ENCODE measurements around the gene STXBP6. TPM values are rescaled to one million over a fixed set of nuclear protein-coding genes. Genes with fewer than 3 reads are reported as not detected.

STXBP6 gene
- total and polyA plus RNA-seq, 12 donors = 12.2 to 49.0 (median 24.4) TPM

DNA sequence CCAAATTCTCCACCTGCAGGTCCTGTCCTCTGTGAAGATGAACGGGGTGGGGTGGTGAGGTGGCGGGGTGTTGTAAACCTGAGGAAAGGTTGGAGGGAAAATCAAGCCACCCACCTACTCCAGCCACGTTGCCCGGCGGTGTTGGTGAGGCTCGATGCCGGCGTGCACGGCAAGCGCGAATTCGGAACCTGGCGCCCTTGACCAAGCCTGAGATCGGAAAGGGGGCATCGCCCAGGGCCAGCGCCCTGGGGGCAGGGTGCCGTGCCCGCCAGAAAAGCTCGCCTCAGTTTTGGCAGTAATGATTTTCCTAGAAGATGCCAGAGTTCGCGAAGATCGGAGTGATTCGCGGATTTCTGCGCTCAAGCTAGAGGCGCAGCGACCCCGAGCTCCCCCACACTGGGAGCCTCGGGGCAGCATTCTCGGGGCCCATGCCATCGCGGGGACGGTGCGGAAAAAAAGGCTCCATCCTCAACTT, 817 bp downstream of the STXBP6 start:
- DNase-seq (peak in 1 of 2 donors; percentile 30), ATAC-seq (peak; percentile 1 to 64 (median 25))
- Histone ChIP-seq H3K36me3 (no peaks in the 10 kb centered on the region), H3K9me3 (no peaks in the 10 kb centered on the region), H3K27ac (peak overlapping the region; percentile 70 to 95 (median 89)), H3K27me3 (peaks cover 0 to 61% (median 0%) of the 10 kb centered on the region in 7 donors), H3K4me1 (peaks cover 0 to 42% (median 33%) of the 10 kb centered on the region in 9 donors), H3K4me3 (peak overlapping the region; percentile 30 to 83 (median 77))
- TF ChIP-seq, protein P1, sequence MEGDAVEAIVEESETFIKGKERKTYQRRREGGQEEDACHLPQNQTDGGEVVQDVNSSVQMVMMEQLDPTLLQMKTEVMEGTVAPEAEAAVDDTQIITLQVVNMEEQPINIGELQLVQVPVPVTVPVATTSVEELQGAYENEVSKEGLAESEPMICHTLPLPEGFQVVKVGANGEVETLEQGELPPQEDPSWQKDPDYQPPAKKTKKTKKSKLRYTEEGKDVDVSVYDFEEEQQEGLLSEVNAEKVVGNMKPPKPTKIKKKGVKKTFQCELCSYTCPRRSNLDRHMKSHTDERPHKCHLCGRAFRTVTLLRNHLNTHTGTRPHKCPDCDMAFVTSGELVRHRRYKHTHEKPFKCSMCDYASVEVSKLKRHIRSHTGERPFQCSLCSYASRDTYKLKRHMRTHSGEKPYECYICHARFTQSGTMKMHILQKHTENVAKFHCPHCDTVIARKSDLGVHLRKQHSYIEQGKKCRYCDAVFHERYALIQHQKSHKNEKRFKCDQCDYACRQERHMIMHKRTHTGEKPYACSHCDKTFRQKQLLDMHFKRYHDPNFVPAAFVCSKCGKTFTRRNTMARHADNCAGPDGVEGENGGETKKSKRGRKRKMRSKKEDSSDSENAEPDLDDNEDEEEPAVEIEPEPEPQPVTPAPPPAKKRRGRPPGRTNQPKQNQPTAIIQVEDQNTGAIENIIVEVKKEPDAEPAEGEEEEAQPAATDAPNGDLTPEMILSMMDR (IDR thresholded peaks at IDR 0.05) = no peak
- intact Hi-C loops (cut with DNase I) = loop anchor here in 9 of 10 donors (2.0 to 10.0 kb wide), 7 partner anchors 63 to 316 kb away; no protein-coding TSS in a partner anchor
- WGBS, 2 donors = 1 to 2% methylated on average over 34 of the region's 34 CpGs

DNA sequence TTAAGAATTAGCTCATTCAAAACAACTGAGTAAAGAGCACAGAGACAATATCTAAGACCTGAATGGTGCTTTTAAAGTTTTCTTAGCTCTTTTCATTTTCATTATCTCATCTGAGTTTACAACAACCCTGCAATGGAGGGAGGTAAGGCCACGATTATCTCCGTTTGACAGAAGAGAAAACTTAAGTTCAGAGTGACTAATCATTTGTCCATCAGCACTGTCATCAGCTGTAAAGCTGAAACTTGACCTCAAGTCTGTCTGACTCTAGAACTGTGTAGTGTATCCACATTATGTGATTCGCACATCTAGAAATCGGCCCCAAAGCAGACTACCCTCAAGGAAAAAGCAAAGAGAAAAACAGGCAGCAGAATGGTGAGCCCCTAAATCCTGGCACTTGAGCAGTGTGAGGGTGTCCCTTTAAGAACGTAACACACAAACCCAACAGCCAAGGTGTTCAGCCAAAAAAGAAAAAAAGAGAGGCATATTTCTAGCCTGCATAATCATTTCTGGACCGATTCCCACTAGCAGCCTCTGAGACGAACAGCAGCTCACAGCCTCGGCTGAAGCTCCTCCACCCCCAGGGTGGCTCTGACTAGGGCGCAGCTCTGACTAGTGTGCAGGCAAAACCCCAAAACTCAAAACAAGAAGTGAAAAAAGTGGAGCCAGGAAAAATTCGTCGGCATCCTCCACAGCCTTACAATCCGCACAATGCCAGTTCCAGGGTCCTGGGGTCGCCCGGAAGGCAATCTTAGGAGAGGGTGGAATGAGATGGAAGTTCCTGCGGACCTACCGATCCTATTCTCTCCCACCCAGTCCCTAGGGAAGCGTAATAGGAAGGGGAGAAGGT, 1.6 kb downstream of the STXBP6 start:
- TF ChIP-seq, protein P1 (IDR thresholded peaks at IDR 0.05) = no peak
- peaks cover 0 to 57% (median 0%) of the 10 kb centered on the region in 7 donors for H3K27me3 ChIP-seq
- ATAC-seq (peak; percentile 32 to 82 (median 74)), DNase-seq (peak; percentile 50 to 59)
- H3K27ac ChIP-seq = peak overlapping the region; percentile 70 to 95 (median 89)
- H3K4me1 ChIP-seq = peaks cover 0 to 49% (median 34%) of the 10 kb centered on the region in 9 donors
- no peaks in the 10 kb centered on the region for H3K9me3 ChIP-seq
- 11 to 19% methylated on average over 17 of the region's 17 CpGs for WGBS, 2 donors
- intact Hi-C loops (cut with DNase I) = loop anchor here in 9 of 10 donors (2.0 to 10.0 kb wide), 7 partner anchors 64 to 316 kb away; no protein-coding TSS in a partner anchor
- peak overlapping the region; percentile 30 to 83 (median 77) for H3K4me3 ChIP-seq
- no peaks in the 10 kb centered on the region for H3K36me3 ChIP-seq

DNA sequence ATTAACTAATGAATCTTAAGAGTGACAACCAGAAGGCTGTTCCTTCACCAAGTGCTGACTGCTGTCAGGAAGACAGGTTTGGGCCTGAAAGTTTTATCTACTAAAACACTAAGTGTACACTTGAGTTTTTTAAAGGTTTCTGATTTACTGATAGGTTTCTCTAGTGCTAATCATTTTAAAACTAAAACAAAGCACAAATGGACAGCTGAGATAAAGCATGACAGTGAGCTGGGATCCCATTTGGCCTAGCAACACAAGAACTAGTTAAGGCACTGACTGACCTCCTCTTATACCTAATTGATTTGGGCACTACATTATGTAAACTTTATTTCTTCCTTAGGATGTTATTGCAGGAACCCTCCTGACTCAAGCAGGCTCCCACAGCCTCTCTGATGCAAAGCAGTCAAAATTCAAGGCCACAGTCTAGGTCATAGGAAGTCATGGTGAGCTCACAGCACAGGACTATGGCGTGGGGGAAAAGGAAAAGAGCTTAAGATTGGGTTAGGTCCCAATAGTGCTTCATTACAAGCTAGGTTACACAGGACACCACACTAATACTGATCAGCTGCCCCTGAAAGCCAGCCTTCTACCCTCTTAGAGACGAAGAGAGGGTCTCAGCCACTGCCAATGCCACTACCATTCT, 3.5 kb downstream of the STXBP6 start:
- Histone ChIP-seq H3K27ac (peak overlapping the region in 7 of 10 donors; percentile 26 to 89 (median 54)), H3K36me3 (no peaks in the 10 kb centered on the region), H3K4me3 (no peak overlapping the region), H3K27me3 (peaks cover 0 to 40% (median 0%) of the 10 kb centered on the region in 7 donors), H3K4me1 (peaks cover 0 to 67% (median 50%) of the 10 kb centered on the region in 9 donors), H3K9me3 (no peaks in the 10 kb centered on the region)
- ATAC-seq (peak in 1 of 8 donors; percentile 21), DNase-seq (no peak)
- TF ChIP-seq, protein P1 (IDR thresholded peaks at IDR 0.05) = no peak
- intact Hi-C loops (cut with DNase I) = loop anchor here in 9 of 10 donors (5.0 to 10.0 kb wide), 6 partner anchors 66 to 312 kb away; no protein-coding TSS in a partner anchor
- 58 to 63% methylated on average over 2 of the region's 2 CpGs for WGBS, 2 donors
